ENCODE measurements around the gene BPGM. TPM values are rescaled to one million over a fixed set of nuclear protein-coding genes. Genes with fewer than 3 reads are reported as not detected.

The BPGM gene
- total and polyA plus RNA-seq, 9 of the 15 experiments (the other 6 are each of a cell fraction or from before 2014, with no cell fraction given): 14.1 to 46.1 (median 21.2) TPM

DNA sequence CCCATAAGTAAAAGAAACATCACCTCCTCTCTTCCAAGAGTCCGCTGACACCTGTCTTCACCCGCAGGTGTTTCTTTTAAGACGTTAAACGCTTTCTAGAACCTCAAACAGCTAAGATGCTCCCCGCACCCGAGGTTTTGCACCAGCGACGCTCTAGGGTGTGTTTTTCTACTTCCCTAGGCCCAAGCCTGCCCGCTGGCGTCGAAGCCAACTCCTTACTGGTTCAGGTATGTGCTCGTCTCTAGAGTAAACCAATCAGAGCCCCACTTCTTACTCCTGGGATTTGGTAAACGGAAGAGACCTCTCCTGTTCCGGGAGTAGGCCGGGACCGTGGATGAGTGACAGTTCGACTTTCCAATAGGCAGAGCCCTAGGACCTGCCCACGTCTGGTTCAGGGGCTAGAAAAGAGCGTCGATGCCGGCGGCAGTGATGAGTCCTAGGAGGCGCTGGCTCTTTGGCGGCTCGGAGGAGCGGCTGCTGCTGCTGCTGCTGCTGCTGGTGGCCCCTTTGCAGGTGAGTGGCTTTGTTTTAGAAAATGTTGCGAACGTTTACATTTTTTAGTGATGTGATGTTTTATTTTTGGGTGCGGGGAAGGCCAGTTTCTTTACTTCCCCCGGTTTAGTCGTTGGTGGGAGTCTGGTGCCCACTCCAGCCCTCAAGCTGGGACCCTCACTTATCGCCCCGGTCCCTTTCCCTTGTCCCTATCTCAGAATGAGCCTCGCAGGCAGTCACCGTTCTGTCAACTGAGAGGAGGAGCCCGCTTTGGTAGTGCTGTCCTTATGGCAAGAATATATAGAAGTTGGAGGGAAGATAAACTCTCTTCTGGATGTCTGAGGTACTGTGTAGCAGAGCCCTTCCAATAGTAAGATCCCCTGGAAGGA is at the start of gene BPGM (continued):
- TF ChIP-seq, protein P1, sequence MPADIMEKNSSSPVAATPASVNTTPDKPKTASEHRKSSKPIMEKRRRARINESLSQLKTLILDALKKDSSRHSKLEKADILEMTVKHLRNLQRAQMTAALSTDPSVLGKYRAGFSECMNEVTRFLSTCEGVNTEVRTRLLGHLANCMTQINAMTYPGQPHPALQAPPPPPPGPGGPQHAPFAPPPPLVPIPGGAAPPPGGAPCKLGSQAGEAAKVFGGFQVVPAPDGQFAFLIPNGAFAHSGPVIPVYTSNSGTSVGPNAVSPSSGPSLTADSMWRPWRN (IDR thresholded peaks at IDR 0.05; ENCODE audit: low read depth): 0 out of 2 replicates have a peak, but pooled peaks have one; percentile 46
- TF ChIP-seq FOXM1 (IDR thresholded peaks at IDR 0.05; ENCODE audit: low read depth) (no peak; the same call in 1 of the 2 replicates), FOXM1 (CRISPR knock-in tag; IDR thresholded peaks at IDR 0.05; ENCODE audit: low read depth) (no peak), PTBP1 (IDR thresholded peaks at IDR 0.05; ENCODE audit: low read depth, low read length) (no peak), BRCA1 (IDR thresholded peaks at IDR 0.05) (no peak), BRCA1 (CRISPR knock-in tag; IDR thresholded peaks at IDR 0.05) (no peak), ZNF77 (CRISPR knock-in tag; IDR thresholded peaks at IDR 0.05) (no peak), CHD4 (IDR thresholded peaks at IDR 0.05; ENCODE audit: insufficient read depth, insufficient replicate concordance, low read depth, low read length, poor library complexity, severe bottlenecking) (no peak), TCF7 (IDR thresholded peaks at IDR 0.05; ENCODE audit: borderline replicate concordance) (no peak), ELF2 (CRISPR knock-in tag; IDR thresholded peaks at IDR 0.05) (peak; percentile 57; the same call in 1 of the 2 replicates), GTF2F1 (IDR thresholded peaks at IDR 0.05; ENCODE audit: low read depth, low read length) (peak; percentile 68; the same call in 1 of the 2 replicates), ZFPM2 (CRISPR knock-in tag; IDR thresholded peaks at IDR 0.05) (no peak), GTF2E2 (tag; IDR thresholded peaks at IDR 0.05) (peak; percentile 95), HNRNPK (IDR thresholded peaks at IDR 0.05; ENCODE audit: low read depth, low read length, poor library complexity, severe bottlenecking) (no peak), PHF20 (IDR thresholded peaks at IDR 0.05; ENCODE audit: partially characterized antibody) (peak; percentile 90), NCOA1 (IDR thresholded peaks at IDR 0.05; ENCODE audit: low read depth) (peak; percentile 63; the same call in 1 of the 2 replicates)
- TF ChIP-seq, protein P2, sequence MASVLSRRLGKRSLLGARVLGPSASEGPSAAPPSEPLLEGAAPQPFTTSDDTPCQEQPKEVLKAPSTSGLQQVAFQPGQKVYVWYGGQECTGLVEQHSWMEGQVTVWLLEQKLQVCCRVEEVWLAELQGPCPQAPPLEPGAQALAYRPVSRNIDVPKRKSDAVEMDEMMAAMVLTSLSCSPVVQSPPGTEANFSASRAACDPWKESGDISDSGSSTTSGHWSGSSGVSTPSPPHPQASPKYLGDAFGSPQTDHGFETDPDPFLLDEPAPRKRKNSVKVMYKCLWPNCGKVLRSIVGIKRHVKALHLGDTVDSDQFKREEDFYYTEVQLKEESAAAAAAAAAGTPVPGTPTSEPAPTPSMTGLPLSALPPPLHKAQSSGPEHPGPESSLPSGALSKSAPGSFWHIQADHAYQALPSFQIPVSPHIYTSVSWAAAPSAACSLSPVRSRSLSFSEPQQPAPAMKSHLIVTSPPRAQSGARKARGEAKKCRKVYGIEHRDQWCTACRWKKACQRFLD (CRISPR knock-in tag; IDR thresholded peaks at IDR 0.05): no peak
- TF ChIP-seq, protein P3, sequence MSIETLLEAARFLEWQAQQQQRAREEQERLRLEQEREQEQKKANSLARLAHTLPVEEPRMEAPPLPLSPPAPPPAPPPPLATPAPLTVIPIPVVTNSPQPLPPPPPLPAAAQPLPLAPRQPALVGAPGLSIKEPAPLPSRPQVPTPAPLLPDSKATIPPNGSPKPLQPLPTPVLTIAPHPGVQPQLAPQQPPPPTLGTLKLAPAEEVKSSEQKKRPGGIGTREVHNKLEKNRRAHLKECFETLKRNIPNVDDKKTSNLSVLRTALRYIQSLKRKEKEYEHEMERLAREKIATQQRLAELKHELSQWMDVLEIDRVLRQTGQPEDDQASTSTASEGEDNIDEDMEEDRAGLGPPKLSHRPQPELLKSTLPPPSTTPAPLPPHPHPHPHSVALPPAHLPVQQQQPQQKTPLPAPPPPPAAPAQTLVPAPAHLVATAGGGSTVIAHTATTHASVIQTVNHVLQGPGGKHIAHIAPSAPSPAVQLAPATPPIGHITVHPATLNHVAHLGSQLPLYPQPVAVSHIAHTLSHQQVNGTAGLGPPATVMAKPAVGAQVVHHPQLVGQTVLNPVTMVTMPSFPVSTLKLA (conservative IDR thresholded peaks at IDR 0.05): peak; percentile 62 to 75
- TF ChIP-seq, protein P4, sequence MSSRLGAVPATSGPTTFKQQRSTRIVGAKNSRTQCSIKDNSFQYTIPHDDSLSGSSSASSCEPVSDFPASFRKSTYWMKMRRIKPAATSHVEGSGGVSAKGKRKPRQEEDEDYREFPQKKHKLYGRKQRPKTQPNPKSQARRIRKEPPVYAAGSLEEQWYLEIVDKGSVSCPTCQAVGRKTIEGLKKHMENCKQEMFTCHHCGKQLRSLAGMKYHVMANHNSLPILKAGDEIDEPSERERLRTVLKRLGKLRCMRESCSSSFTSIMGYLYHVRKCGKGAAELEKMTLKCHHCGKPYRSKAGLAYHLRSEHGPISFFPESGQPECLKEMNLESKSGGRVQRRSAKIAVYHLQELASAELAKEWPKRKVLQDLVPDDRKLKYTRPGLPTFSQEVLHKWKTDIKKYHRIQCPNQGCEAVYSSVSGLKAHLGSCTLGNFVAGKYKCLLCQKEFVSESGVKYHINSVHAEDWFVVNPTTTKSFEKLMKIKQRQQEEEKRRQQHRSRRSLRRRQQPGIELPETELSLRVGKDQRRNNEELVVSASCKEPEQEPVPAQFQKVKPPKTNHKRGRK (tag; IDR thresholded peaks at IDR 0.05): no peak
- TF ChIP-seq, protein P5, sequence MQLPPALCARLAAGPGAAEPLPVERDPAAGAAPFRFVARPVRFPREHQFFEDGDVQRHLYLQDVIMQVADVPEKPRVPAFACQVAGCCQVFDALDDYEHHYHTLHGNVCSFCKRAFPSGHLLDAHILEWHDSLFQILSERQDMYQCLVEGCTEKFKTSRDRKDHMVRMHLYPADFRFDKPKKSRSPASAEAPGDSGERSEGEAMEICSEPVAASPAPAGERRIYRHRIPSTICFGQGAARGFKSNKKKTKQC (CRISPR knock-in tag; IDR thresholded peaks at IDR 0.05): no peak
- TF ChIP-seq, protein P6, sequence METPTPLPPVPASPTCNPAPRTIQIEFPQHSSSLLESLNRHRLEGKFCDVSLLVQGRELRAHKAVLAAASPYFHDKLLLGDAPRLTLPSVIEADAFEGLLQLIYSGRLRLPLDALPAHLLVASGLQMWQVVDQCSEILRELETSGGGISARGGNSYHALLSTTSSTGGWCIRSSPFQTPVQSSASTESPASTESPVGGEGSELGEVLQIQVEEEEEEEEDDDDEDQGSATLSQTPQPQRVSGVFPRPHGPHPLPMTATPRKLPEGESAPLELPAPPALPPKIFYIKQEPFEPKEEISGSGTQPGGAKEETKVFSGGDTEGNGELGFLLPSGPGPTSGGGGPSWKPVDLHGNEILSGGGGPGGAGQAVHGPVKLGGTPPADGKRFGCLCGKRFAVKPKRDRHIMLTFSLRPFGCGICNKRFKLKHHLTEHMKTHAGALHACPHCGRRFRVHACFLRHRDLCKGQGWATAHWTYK (CRISPR knock-in tag; IDR thresholded peaks at IDR 0.05): no peak

Data from K562 (cell line).